PFSK-1 (cell line): ENCODE results near the gene AATK.

Experiments used
- FOXP2 ChIP-seq: optimal IDR thresholded peaks from 2 replicates; pipeline ENCODE3; 2011; ENCODE audit warnings: borderline replicate concordance, control low read depth, inconsistent platforms; ENCODE audit not compliant: insufficient read depth; ENCODE audit errors: extremely low read length, extremely low read depth
- POLR2AphosphoS5 ChIP-seq: IDR thresholded peaks from 2 replicates; pipeline ENCODE4 v1.6.1; 2012; ENCODE audit warnings: low read depth, mild to moderate bottlenecking, control low read depth, low read length, moderate library complexity
- REST ChIP-seq, 2 experiments: IDR thresholded peaks; 2 replicates each; pipeline versions ENCODE4 v1.6.1 to v1.8.0; 2011 to 2012; ENCODE audit warnings: low read depth in 2 of 2, low read length in 2 of 2, control low read depth in 1 of 2, inconsistent platforms in 1 of 2, mild to moderate bottlenecking in 1 of 2, moderate library complexity in 1 of 2; ENCODE audit not compliant: insufficient read depth in 1 of 2
- SIN3A ChIP-seq: IDR thresholded peaks from 2 replicates; pipeline ENCODE4 v1.6.1; 2012; ENCODE audit warnings: mild to moderate bottlenecking, low read length, moderate library complexity, borderline replicate concordance; ENCODE audit not compliant: insufficient read depth
- TAF1 ChIP-seq: IDR thresholded peaks from 2 replicates; pipeline ENCODE4 v1.6.1; 2012; ENCODE audit warnings: low read length, control low read depth, borderline replicate concordance; ENCODE audit not compliant: insufficient read depth

AATK gene

GRCh38 chr17:81150377-81151077 is 15.5 kb downstream of the AATK start:
- TF ChIP-seq FOXP2 (peak; percentile 15), TAF1 (no peak)

GRCh38 chr17:81148986-81149533 is 17.0 kb downstream of the AATK start:
- TF ChIP-seq REST (IDR thresholded peaks at IDR 0.05; ENCODE audit: insufficient read depth in 1 of 2, low read depth in 2 of 2, low read length in 2 of 2) (no peak), POLR2AphosphoS5 (no peak), TAF1 (no peak), FOXP2 (no peak), SIN3A (no peak)

- no peak for TF ChIP-seq POLR2AphosphoS5
- TF ChIP-seq FOXP2, result no peak
These were observed 17.4 kb downstream of the AATK start for GRCh38 chr17:81148571-81148970.

- no peak for TF ChIP-seq TAF1
- TF ChIP-seq REST (IDR thresholded peaks at IDR 0.05; ENCODE audit: insufficient read depth in 1 of 2, low read depth in 2 of 2, low read length in 2 of 2), result no peak
- no peak for TF ChIP-seq FOXP2
- TF ChIP-seq POLR2AphosphoS5, result no peak
- TF ChIP-seq SIN3A, result no peak
These were observed 18.3 kb downstream of the AATK start for GRCh38 chr17:81147701-81148100.

GRCh38 chr17:81144423-81144781 is 21.6 kb downstream of the AATK start:
- TF ChIP-seq TAF1 (no peak), POLR2AphosphoS5 (no peak), REST (IDR thresholded peaks at IDR 0.05; ENCODE audit: insufficient read depth in 1 of 2, low read depth in 2 of 2, low read length in 2 of 2) (no peak), FOXP2 (no peak), SIN3A (no peak)

GRCh38 chr17:81143717-81144422 is 22.2 kb downstream of the AATK start:
- TF ChIP-seq REST (IDR thresholded peaks at IDR 0.05; ENCODE audit: insufficient read depth in 1 of 2, low read depth in 2 of 2, low read length in 2 of 2), result no peak
- no peak for TF ChIP-seq TAF1
- TF ChIP-seq SIN3A, result no peak
- no peak for TF ChIP-seq POLR2AphosphoS5
- TF ChIP-seq FOXP2, result no peak
